ENCODE results near the gene NFIA. TPM values are rescaled to one million over a fixed set of nuclear protein-coding genes. Genes with fewer than 3 reads are reported as not detected.
"Not testable (repeated sequence)": the region's sequence is repeated elsewhere in the genome, so short reads cannot be mapped to it uniquely, and the experiment has no call there.

The NFIA gene
- total and polyA plus RNA-seq, 9 of the 15 experiments (the other 6 are each of a cell fraction or from before 2014, with no cell fraction given): 5.3 to 24.9 (median 9.8) TPM

GRCh38 chr1:61075833-61076232 lies 6.5 kb upstream of the NFIA start:
- ATAC-seq; DNase-seq (ENCODE audit: extremely low read depth in 1 of 4, low spot score in 3 of 4); in situ Hi-C loops (cut with MboI); CTCF ChIA-PET (ENCODE audit: low intra/inter-chr PET ratio); POLR2A ChIA-PET; H3K36me3 ChIP-seq (ENCODE audit: control insufficient read depth, insufficient read depth, low read length); BruUV-seq (replicated peaks); FAIRE-seq; H3K9me3 ChIP-seq (replicated peaks; ENCODE audit: control insufficient read depth, insufficient read depth, low read depth, low read length); H3K79me2 ChIP-seq (ENCODE audit: control insufficient read depth, insufficient read depth, low read length); H3K27me3 ChIP-seq (ENCODE audit: control insufficient read depth in 2 of 2, insufficient read depth in 2 of 2, low read length in 2 of 2); H4K20me1 ChIP-seq (replicated peaks; ENCODE audit: control insufficient read depth, insufficient read depth, low read length); H3K9me1 ChIP-seq (ENCODE audit: control insufficient read depth, insufficient read depth, low read length); H3K4me3 ChIP-seq: not testable (repeated sequence)
- Histone ChIP-seq H3K4me2 (ENCODE audit: insufficient read depth, low read length) (peak overlapping the region; percentile 86), H3K9ac (ENCODE audit: insufficient read depth in 1 of 2, low read depth in 2 of 2, low read length in 2 of 2) (peak overlapping the region in 1 of 2 experiments; percentile 67; a peak in 2 of 4 replicates), H2AFZ (ENCODE audit: low read depth, low read length) (peak overlapping the region; percentile 95), H3K4me1 (replicated peaks in 1 of 2; ENCODE audit: control insufficient read depth in 2 of 2, insufficient read depth in 2 of 2, low read length in 2 of 2) (peaks cover 2 to 28% of the 10 kb centered on the region in 2 experiments; a peak in 4 of 5 replicates), H3K27ac (ENCODE audit: extremely low read depth, low read depth, low read length) (peak overlapping the region; percentile 73; the same call in 1 of the 3 replicates)
- TF ChIP-seq CHAMP1 (IDR thresholded peaks at IDR 0.05) (0 out of 2 replicates have a peak, but pooled peaks have one; percentile 31), SMARCA5 (IDR thresholded peaks at IDR 0.05) (peak; percentile 73; the same call in 1 of the 2 replicates), CC2D1A (IDR thresholded peaks at IDR 0.05) (0 out of 2 replicates have a peak, but pooled peaks have one; percentile 16), BCOR (IDR thresholded peaks at IDR 0.05) (peak; percentile 87), KDM1A (IDR thresholded peaks at IDR 0.05) (peak; percentile 46 to 53; a peak in 2 of 4 replicates), ADNP (tag; IDR thresholded peaks at IDR 0.05) (0 out of 2 replicates have a peak, but pooled peaks have one; percentile 23)
- WGBS (ENCODE audit: insufficient coverage, low coverage, missing lambda C conversion rate): 63% methylated on average over 13 of the region's 16 CpGs
- intact Hi-C loops (cut with micrococcal nuclease): loop anchor here (2.0 kb wide), 1 partner anchor 63 kb away; no protein-coding TSS in a partner anchor
